H1 (cell line): ENCODE data around the gene STX5. TPM values are rescaled to one million over a fixed set of nuclear protein-coding genes. Genes with fewer than 3 reads are reported as not detected.
A peak's percentile ranks its signal among the peaks of the same experiment; 100 is the strongest.

Experiments
- CTCF ChIA-PET: fragments of 300-600 bp; sonication (Branson Sonifier 250); formaldehyde crosslinking; loops from one replicate; lab custom pipeline; 2021; ENCODE audit not compliant: partially characterized antibody; lab: Charles Lee
- POLR2A ChIA-PET: fragments of 300-600 bp; sonication (Branson Sonifier 250); formaldehyde crosslinking; loops from one replicate; lab custom pipeline; 2021; ENCODE audit warnings: inconsistent platforms; ENCODE audit not compliant: partially characterized antibody; lab: Charles Lee
- DNase-seq, 2 experiments: peaks; one replicate each; pipeline versions ENCODE4 v3.0.0 to v3.0.0-alpha.2; 2010 to 2022; ENCODE audit warnings: low spot score in 2 of 2, low read depth in 1 of 2, mixed read lengths in 1 of 2
- FAIRE-seq: peaks from 2 replicates; lab custom pipeline; 2011; peaks lifted over from hg19 to GRCh38; lab: Jason Lieb, UNC
- H2AFZ ChIP-seq: 2 replicates; pipeline ENCODE4 v1.8.1; 2012; ENCODE audit warnings: low read length, inconsistent platforms
- H2AK5ac ChIP-seq: 2 replicates; pipeline ENCODE4 v1.6.1; 2013; ENCODE audit warnings: low read depth, low read length
- H2BK120ac ChIP-seq: replicated peaks from 2 replicates; pipeline ENCODE3; 2013; ENCODE audit warnings: low read depth, low read length, inconsistent platforms
- H2BK12ac ChIP-seq: 2 replicates; pipeline ENCODE4 v1.6.1; 2013; ENCODE audit warnings: low read depth, low read length
- H2BK15ac ChIP-seq: 2 replicates; pipeline ENCODE4 v1.6.1; 2013; ENCODE audit warnings: low read length
- H2BK20ac ChIP-seq: 2 replicates; pipeline ENCODE4 v1.6.1; 2013; ENCODE audit warnings: low read length
- H2BK5ac ChIP-seq: 2 replicates; pipeline ENCODE4 v1.6.1; 2013; ENCODE audit warnings: low read depth, low read length
- H3K14ac ChIP-seq: 2 replicates; pipeline ENCODE4 v1.6.1; 2013; ENCODE audit warnings: inconsistent platforms; ENCODE audit not compliant: insufficient read length
- H3K18ac ChIP-seq: 2 replicates; pipeline ENCODE4 v1.6.1; 2013; ENCODE audit warnings: low read length; ENCODE audit errors: extremely low read depth
- H3K23ac ChIP-seq: 2 replicates; pipeline ENCODE4 v1.6.1; 2013; ENCODE audit warnings: inconsistent platforms; ENCODE audit not compliant: insufficient read length
- H3K23me2 ChIP-seq: 2 replicates; pipeline ENCODE4 v1.6.1; 2013; ENCODE audit warnings: low read depth, low read length
- H3K27ac ChIP-seq: 2 replicates; pipeline ENCODE4 v1.6.1; 2011; ENCODE audit warnings: low read depth, low read length, inconsistent platforms
- H3K27me3 ChIP-seq, 4 experiments: replicated peaks in 1 of 4; 1 replicate in 1 of 4; 2 replicates in 3 of 4; pipeline versions ENCODE4 v1.6.1 to v1.8.1; 2011 to 2013; ENCODE audit warnings: low read length in 3 of 4, mild to moderate bottlenecking in 3 of 4, inconsistent platforms in 2 of 4, mixed read lengths in 2 of 4, moderate library complexity in 1 of 4; ENCODE audit not compliant: control insufficient read depth in 3 of 4, insufficient read depth in 3 of 4; ENCODE audit errors: extremely low read depth in 1 of 4
- H3K36me3 ChIP-seq, 4 experiments: 2 replicates each; pipeline versions ENCODE4 v1.6.1 to v1.8.1; 2011 to 2013; ENCODE audit warnings: mild to moderate bottlenecking in 4 of 4, low read length in 3 of 4, moderate library complexity in 2 of 4, control low read depth in 1 of 4, inconsistent platforms in 1 of 4; ENCODE audit not compliant: insufficient read depth in 4 of 4, control insufficient read depth in 2 of 4
- H3K4ac ChIP-seq: replicated peaks from 2 replicates; pipeline ENCODE3; 2013; ENCODE audit warnings: low read length, low read depth, mixed read lengths, inconsistent platforms; ENCODE audit not compliant: insufficient read length
- H3K4me1 ChIP-seq, 4 experiments: replicated peaks in 1 of 4; 1 replicate in 1 of 4; 2 replicates in 3 of 4; pipeline versions ENCODE4 v1.6.1 to v1.8.1; 2011 to 2013; ENCODE audit warnings: low read length in 3 of 4, inconsistent platforms in 2 of 4, mixed read lengths in 1 of 4; ENCODE audit not compliant: insufficient read depth in 4 of 4, control insufficient read depth in 3 of 4
- H3K4me2 ChIP-seq, 2 experiments: 2 replicates each; pipeline versions ENCODE4 v1.6.1 to v1.8.1; 2011 to 2013; ENCODE audit warnings: low read depth in 2 of 2, low read length in 2 of 2, control low read depth in 1 of 2, inconsistent platforms in 1 of 2, mild to moderate bottlenecking in 1 of 2; ENCODE audit not compliant: insufficient read depth in 1 of 2
- H3K4me3 ChIP-seq, 4 experiments: fragments of 200-600, 300-600 bp in 1 of 4; sonication (generic), shearing (Covaris generic), sonication (Bioruptor Twin) in 1 of 4; 2 replicates each; pipeline versions ENCODE4 v1.5.1 to v1.8.1; 2011 to 2016; ENCODE audit warnings: low read length in 4 of 4, low read depth in 3 of 4, control low read depth in 2 of 4, inconsistent platforms in 2 of 4, mild to moderate bottlenecking in 2 of 4, mixed read lengths in 1 of 4, moderate library complexity in 1 of 4; ENCODE audit not compliant: insufficient read depth in 2 of 4; ENCODE audit errors: extremely low read depth in 1 of 4
- H3K56ac ChIP-seq: replicated peaks from 2 replicates; pipeline ENCODE3; 2013; ENCODE audit warnings: low read depth, mild to moderate bottlenecking, mixed read lengths, low read length, inconsistent platforms; ENCODE audit not compliant: insufficient read length
- H3K79me1 ChIP-seq: 2 replicates; pipeline ENCODE4 v1.6.1; 2013; ENCODE audit warnings: low read depth, low read length, control low read depth
- H3K79me2 ChIP-seq, 2 experiments: 2 replicates each; pipeline versions ENCODE4 v1.6.1 to v1.8.1; 2012 to 2013; ENCODE audit warnings: low read length in 2 of 2, mild to moderate bottlenecking in 2 of 2, inconsistent platforms in 1 of 2; ENCODE audit not compliant: insufficient read depth in 2 of 2, control insufficient read depth in 1 of 2
- H3K9ac ChIP-seq, 4 experiments: replicated peaks in 1 of 4; 1 replicate in 1 of 4; 2 replicates in 3 of 4; pipeline versions ENCODE4 v1.6.1 to v1.8.1; 2011 to 2013; ENCODE audit warnings: low read depth in 3 of 4, low read length in 3 of 4, control low read depth in 2 of 4, mild to moderate bottlenecking in 2 of 4, moderate library complexity in 2 of 4, inconsistent platforms in 1 of 4; ENCODE audit errors: extremely low read depth in 1 of 4
- H3K9me3 ChIP-seq, 2 experiments: 2 replicates each; pipeline versions ENCODE4 v1.6.1 to v1.8.1; 2012 to 2013; ENCODE audit warnings: mild to moderate bottlenecking in 2 of 2, moderate library complexity in 2 of 2, control low read depth in 1 of 2, inconsistent platforms in 1 of 2, low read depth in 1 of 2, low read length in 1 of 2, mixed read lengths in 1 of 2; ENCODE audit not compliant: insufficient read depth in 2 of 2
- H4K20me1 ChIP-seq, 2 experiments: replicated peaks in 1 of 2; 2 replicates each; pipeline versions ENCODE3 to v1.8.1; 2011 to 2013; ENCODE audit warnings: inconsistent platforms in 2 of 2, low read length in 2 of 2, mild to moderate bottlenecking in 1 of 2; ENCODE audit not compliant: insufficient read depth in 2 of 2, control insufficient read depth in 1 of 2
- H4K5ac ChIP-seq: 2 replicates; pipeline ENCODE4 v1.6.1; 2013; ENCODE audit warnings: low read length, low read depth, mixed read lengths, inconsistent platforms; ENCODE audit not compliant: insufficient read length
- H4K8ac ChIP-seq: 2 replicates; pipeline ENCODE4 v1.8.0; 2013; ENCODE audit warnings: mild to moderate bottlenecking, moderate library complexity, low read length, inconsistent platforms; ENCODE audit not compliant: insufficient read depth; ENCODE audit errors: extremely low read depth
- H4K91ac ChIP-seq: replicated peaks from 2 replicates; pipeline ENCODE3; 2013; ENCODE audit warnings: low read length, mixed read lengths, inconsistent platforms; ENCODE audit not compliant: insufficient read length
- POLR2AphosphoS5 ChIP-seq: IDR thresholded peaks from 2 replicates; pipeline ENCODE4 v1.6.1; 2011; ENCODE audit warnings: low read depth, low read length
- WGBS, 2 experiments: shearing (Covaris generic) in 1 of 2; methylation state at CpG; one replicate each; pipeline versions ENCODE4 v1.1.6 to v1.1.7; 2013 to 2015; ENCODE audit warnings: low lambda C conversion rate in 2 of 2, mixed read lengths in 2 of 2, inconsistent platforms in 1 of 2, low coverage in 1 of 2, missing lambda C conversion rate in 1 of 2; ENCODE audit not compliant: insufficient replicate concordance in 2 of 2, insufficient coverage in 1 of 2, insufficient read length in 1 of 2; ENCODE audit errors: extremely low coverage in 1 of 2, missing lambda C conversion rate in 1 of 2; 5-methylcytosine and 5-hydroxymethylcytosine counted together
- polyA plus RNA-seq, 7 experiments: library from polyadenylated mRNA; depleted of rRNA in 3 of 7; stranded (reverse) in 5 of 7; unstranded in 2 of 7; fragments of >200 nt in 5 of 7; fragments of 200-250 nt in 2 of 7; gene quantifications; 1 replicate in 5 of 7; 2 replicates in 1 of 7; 4 replicates in 1 of 7; pipeline versions ENCODE4 v1.2.1 to v1.2.3, GENCODE V29; 2011 to 2013; ENCODE audit warnings: missing spikeins in 2 of 7, mixed read lengths in 2 of 7
- total RNA-seq: library from RNA; stranded (reverse); fragmentation: NEBNext Ultra II Directional; extraction: Animal tissue kit (Norgen Biotek cat#: 25700); gene quantifications from 2 replicates; pipeline ENCODE4 v1.2.1, GENCODE V29; 2021

STX5 gene
- total and polyA plus RNA-seq, 2 of the 8 experiments (the other 6 are each of a cell fraction or from before 2014, with no cell fraction given), result 24.2 to 28.5 TPM

- WGBS, 2 experiments, result 1% methylated on average over 17 of the region's 20 CpGs; no CpG with 5 or more reads in 1 of the 2 experiments
- no peak; the same call in 1 of the 2 replicates for TF ChIP-seq POLR2AphosphoS5
- TF ChIP-seq, all 59 proteins: peak for 0
- H3K79me2 ChIP-seq, result peaks cover 55 to 89% of the 10 kb centered on the region in 2 experiments
These were observed 24.6 kb upstream of the STX5 start for GRCh38 chr11:62856333-62856895.

More at GRCh38 chr11:62856333-62856895, 24.6 kb upstream of the STX5 start:
- H4K5ac ChIP-seq, result peak overlapping the region; percentile 94
- H2AK5ac ChIP-seq, result peak overlapping the region; percentile 100
- H3K23me2 ChIP-seq, result peaks cover 14% of the 10 kb centered on the region
- peaks cover 4 to 28% of the 10 kb centered on the region in 2 experiments for H4K20me1 ChIP-seq
- no peak overlapping the region for H2BK20ac ChIP-seq
- no peak overlapping the region for H2AFZ ChIP-seq
- peak overlapping the region; percentile 100 for H3K18ac ChIP-seq
- peak overlapping the region; percentile 98; the same call in 1 of the 2 replicates for H4K8ac ChIP-seq
- peaks cover 5% of the 10 kb centered on the region; the same call in 1 of the 2 replicates for H3K79me1 ChIP-seq
- H3K4me2 ChIP-seq, result peak overlapping the region; percentile 78 to 95
- H3K27me3 ChIP-seq, result no peaks in the 10 kb centered on the region
- DNase-seq, result no peak
- H3K36me3 ChIP-seq, result peaks cover 32 to 57% (median 37%) of the 10 kb centered on the region in 4 experiments
- peak overlapping the region; percentile 98 for H3K56ac ChIP-seq
- H3K23ac ChIP-seq, result no peak overlapping the region
- peak overlapping the region; percentile 2 for H3K14ac ChIP-seq
- peak overlapping the region; percentile 100 for H2BK5ac ChIP-seq
- peak overlapping the region; percentile 96 for H2BK12ac ChIP-seq
- H3K4me1 ChIP-seq, result peaks cover 4 to 8% (median 7%) of the 10 kb centered on the region in 4 experiments; a peak in 4 of 7 replicates
- no peak for FAIRE-seq
- H3K4me3 ChIP-seq, result peak overlapping the region; percentile 74 to 100 (median 90)
- H3K9ac ChIP-seq, result peak overlapping the region; percentile 96 to 100 (median 100)
- H2BK120ac ChIP-seq, result peak overlapping the region; percentile 91
- H4K91ac ChIP-seq, result peak overlapping the region; percentile 100
- H3K4ac ChIP-seq, result peak overlapping the region; percentile 100
- H3K27ac ChIP-seq, result peak overlapping the region; percentile 96
- ChIA-PET CTCF (interaction anchor here (0.7 to 1.2 kb wide), 3 partner anchors 15 to 143 kb away, joined by 3 to 5 read pairs (median 3); no protein-coding TSS in a partner anchor), POLR2A (interaction anchor here (0.6 to 20.0 kb wide), 48 partner anchors 7 to 1375 kb away, joined by 3 to 2104 read pairs (median 7); partner anchors contain the start of genes BSCL2, C11orf98, CHRM1 and CSKMT)
- H3K9me3 ChIP-seq, result no peaks in the 10 kb centered on the region
- H2BK15ac ChIP-seq, result peak overlapping the region; percentile 97
